GM12891 (cell line): ENCODE results near the gene NDUFB10.
A peak's percentile ranks its signal among the peaks of the same experiment; 100 is the strongest.

Experiments
- DNase-seq: peaks from one replicate; pipeline ENCODE4 v3.0.0; 2011; ENCODE audit warnings: low spot score; ENCODE audit not compliant: insufficient read length
- FAIRE-seq: peaks from 2 replicates; lab custom pipeline; 2011; peaks lifted over from hg19 to GRCh38; lab: Jason Lieb, UNC
- PAX5 ChIP-seq: IDR thresholded peaks from 2 replicates; pipeline ENCODE4 v1.6.1; 2011; ENCODE audit warnings: low read length, moderate library complexity, mild to moderate bottlenecking; ENCODE audit not compliant: insufficient read depth, severe bottlenecking
- POLR2A ChIP-seq: IDR thresholded peaks from 2 replicates; pipeline ENCODE4 v1.6.1; 2011; ENCODE audit warnings: low read depth, low read length, control low read depth
- POLR2AphosphoS5 ChIP-seq: IDR thresholded peaks from 2 replicates; pipeline ENCODE4 v1.6.1; 2011; ENCODE audit warnings: low read depth, low read length, control low read depth
- POU2F2 ChIP-seq: IDR thresholded peaks from 2 replicates; pipeline ENCODE4 v1.6.1; 2011; ENCODE audit warnings: low read depth, mild to moderate bottlenecking, control low read depth, low read length, moderate library complexity
- SPI1 ChIP-seq: IDR thresholded peaks from 2 replicates; pipeline ENCODE4 v1.6.1; 2011; ENCODE audit warnings: low read depth, low read length, control low read depth
- TAF1 ChIP-seq: IDR thresholded peaks from 2 replicates; pipeline ENCODE4 v1.6.1; 2011; ENCODE audit warnings: low read depth, low read length, control low read depth

NDUFB10 gene

GRCh38 chr16:1924095-1924494 is 35.2 kb upstream of the NDUFB10 start:
- TF ChIP-seq POLR2A (no peak), SPI1 (no peak), PAX5 (no peak), TAF1 (no peak), POU2F2 (no peak), POLR2AphosphoS5 (no peak)
- FAIRE-seq = no peak
- DNase-seq = no peak

- no peak for FAIRE-seq
- no peak for TF ChIP-seq PAX5
- no peak for TF ChIP-seq POLR2A
- TF ChIP-seq SPI1 = no peak
- TF ChIP-seq TAF1 = no peak
- TF ChIP-seq POU2F2 = no peak
- no peak for TF ChIP-seq POLR2AphosphoS5
These were observed 33.1 kb upstream of the NDUFB10 start for GRCh38 chr16:1926271-1926670.

GRCh38 chr16:1929105-1929504 is 30.2 kb upstream of the NDUFB10 start:
- FAIRE-seq (no peak), DNase-seq (no peak)
- no peak for TF ChIP-seq POLR2AphosphoS5
- TF ChIP-seq POLR2A = no peak
- TF ChIP-seq PAX5 = no peak
- no peak for TF ChIP-seq TAF1
- no peak for TF ChIP-seq SPI1
- no peak for TF ChIP-seq POU2F2

More at GRCh38 chr16:1926271-1926670, 33.1 kb upstream of the NDUFB10 start:
- no peak for DNase-seq

GRCh38 chr16:1929578-1930337 is 29.6 kb upstream of the NDUFB10 start:
- peak; percentile 96 for FAIRE-seq
- TF ChIP-seq TAF1 (no peak), POU2F2 (no peak), POLR2AphosphoS5 (no peak), POLR2A (no peak), PAX5 (no peak), SPI1 (no peak)
- DNase-seq = peak; percentile 100

- FAIRE-seq (no peak), DNase-seq (no peak)
- TF ChIP-seq SPI1 (no peak), PAX5 (no peak), TAF1 (no peak)
These were observed 29.0 kb upstream of the NDUFB10 start for GRCh38 chr16:1930338-1930720.

GRCh38 chr16:1932050-1933028 is 27.0 kb upstream of the NDUFB10 start:
- FAIRE-seq = no peak
- TF ChIP-seq TAF1 (no peak), SPI1 (no peak), POU2F2 (no peak), POLR2AphosphoS5 (no peak), POLR2A (no peak), PAX5 (no peak)

GRCh38 chr16:1933097-1933661 is 26.2 kb upstream of the NDUFB10 start:
- no peak for FAIRE-seq

More at GRCh38 chr16:1932050-1933028, 27.0 kb upstream of the NDUFB10 start:
- no peak for DNase-seq

GRCh38 chr16:1936945-1937479 is 22.3 kb upstream of the NDUFB10 start:
- FAIRE-seq (no peak), DNase-seq (no peak)
- TF ChIP-seq TAF1 (no peak), POU2F2 (no peak), PAX5 (no peak), POLR2A (no peak), SPI1 (no peak), POLR2AphosphoS5 (no peak)

More at GRCh38 chr16:1933097-1933661, 26.2 kb upstream of the NDUFB10 start:
- DNase-seq = no peak
- TF ChIP-seq POU2F2 = no peak
- TF ChIP-seq POLR2A = no peak
- no peak for TF ChIP-seq TAF1
- no peak for TF ChIP-seq POLR2AphosphoS5
- no peak for TF ChIP-seq SPI1
- no peak for TF ChIP-seq PAX5

- DNase-seq = no peak
- TF ChIP-seq POLR2AphosphoS5 (no peak), PAX5 (no peak), POLR2A (no peak), SPI1 (no peak), TAF1 (no peak)
- no peak for FAIRE-seq
These were observed 21.0 kb upstream of the NDUFB10 start for GRCh38 chr16:1938316-1938715.
